HCT116 (cell line): ENCODE results near the gene ANKRD7.

Experiments used
- POLR2AphosphoS5 ChIP-seq: IDR thresholded peaks from 2 replicates; pipeline ENCODE4 v1.6.1; 2011; ENCODE audit warnings: mild to moderate bottlenecking, low read depth, low read length, moderate library complexity
- SRF ChIP-seq: IDR thresholded peaks from 2 replicates; pipeline ENCODE4 v1.6.1; 2012; ENCODE audit warnings: low read depth

DNA sequence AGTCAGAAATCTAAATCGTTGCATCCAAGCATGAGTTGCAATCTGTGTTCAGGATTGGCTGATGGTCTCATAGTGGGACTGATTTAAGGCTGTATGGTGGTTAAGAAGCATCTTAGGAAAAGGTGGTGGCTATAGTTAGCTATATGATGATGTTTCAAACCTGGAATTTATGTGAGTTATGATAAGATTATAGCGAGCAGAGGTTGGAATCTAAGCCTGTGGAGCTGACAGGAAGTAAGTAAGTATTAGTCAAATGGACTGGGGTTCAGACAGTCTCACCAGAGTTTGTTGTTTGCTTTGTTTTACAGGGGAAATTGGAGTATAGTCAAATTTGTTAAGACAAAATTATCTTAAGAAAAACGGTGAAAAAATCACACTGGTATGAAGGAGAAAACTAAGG, 56.7 kb downstream of the ANKRD7 start:
- TF ChIP-seq SRF (no peak), POLR2AphosphoS5 (no peak)
